Testis (tissue), 2 donors: Measurements from ENCODE around the gene FHIT.

Experiments used
- CTCF ChIP-seq, 3 experiments: fragments of 450-650 bp in 2 of 3; fragments of 200-600 bp in 1 of 3; sonication (generic) in 1 of 3; IDR thresholded peaks; one replicate each; pipeline ENCODE4 v1.5.1; 2016 to 2019; ENCODE audit warnings: antibody characterized with exemption in 3 of 3, mild to moderate bottlenecking in 2 of 3, moderate library complexity in 1 of 3
- POLR2A ChIP-seq: fragments of 450-650 bp; IDR thresholded peaks from one replicate; pipeline ENCODE4 v1.6.1; 2017; ENCODE audit warnings: antibody characterized with exemption, mild to moderate bottlenecking, moderate library complexity

- no peak for TF ChIP-seq CTCF (IDR thresholded peaks at IDR 0.05)
- TF ChIP-seq POLR2A = no peak
Measured at GRCh38 chr3:59879031-59879581, 1372.1 kb downstream of the FHIT start.
